Motor neuron (in vitro differentiated cells): Measurements from ENCODE around the gene ATP5MK. TPM values are rescaled to one million over a fixed set of nuclear protein-coding genes. Genes with fewer than 3 reads are reported as not detected.

Experiments
- ATAC-seq, 8 experiments: fragments of 200-7000 bp; cut with Tn5 transposase; replicated peaks in 6 of 8; 2 replicates each; pipeline ENCODE4 v1.8.0; 2021; ENCODE audit warnings: mild to moderate bottlenecking in 8 of 8, moderate library complexity in 8 of 8
- H3K27ac ChIP-seq, 2 donors: fragments of 250-450 bp; sonication (Bioruptor Pico); 2 replicates each; pipeline ENCODE4 v1.9.0; 2021; ENCODE audit warnings: antibody characterized with exemption in 2 of 2, mild to moderate bottlenecking in 2 of 2, moderate library complexity in 1 of 2
- H3K4me1 ChIP-seq, 2 donors: fragments of 250-450 bp; sonication (Bioruptor Pico); replicated peaks in 1 of 2; 2 replicates each; pipeline ENCODE4 v1.6.1; 2021; ENCODE audit warnings: antibody characterized with exemption in 2 of 2, mild to moderate bottlenecking in 2 of 2, moderate library complexity in 1 of 2
- H3K4me3 ChIP-seq, 5 donors: fragments of 250-450 bp; sonication (Bioruptor Pico); 2 replicates each; pipeline ENCODE4 v1.9.0; 2021; ENCODE audit warnings: antibody characterized with exemption in 5 of 5, mild to moderate bottlenecking in 5 of 5, moderate library complexity in 4 of 5
- WGBS, 10 experiments: fragments of 450-650 bp; shearing (Covaris generic); methylation state at CpG; one replicate each; pipeline ENCODE4 v1.0.0; 2022; 5-methylcytosine and 5-hydroxymethylcytosine counted together
- in situ Hi-C, 9 experiments: fragments of 400-800 bp; cut with MboI; loops; one replicate each; pipeline ENCODE4 v1.15.0; 2021; ENCODE audit warnings: low sequenced_read_pairs in 9 of 9, low pct_unique_long_range_greater_than_20kb in 2 of 9; ENCODE audit not compliant: unreplicated experiment in 9 of 9
- total RNA-seq, 8 experiments: library from RNA; unstranded; fragments of 300-600 nt; gene quantifications; 2 replicates each; pipeline versions ENCODE4 v1.2.3 to v1.2.4, GENCODE V29; 2022

Gene ATP5MK
- 100 to 1,000 TPM; 657 to 961 (median 829) TPM for total RNA-seq

- Histone ChIP-seq H3K27ac (peak within 1 kb of the TSS; percentile 93), H3K4me1 (peaks cover 27 to 34% of the 10 kb centered on the region in 2 donors), H3K4me3 (peak within 1 kb of the TSS; percentile 72 to 98 (median 85))
- WGBS, 10 experiments, result 0 to 1% (median 0%) methylated on average over 1 to 30 of the region's 56 CpGs; no CpG with 5 or more reads in 3 of the 10 experiments
- peak; percentile 97 to 99 (median 99) for ATAC-seq
- in situ Hi-C loops, result no loop called here
Measured at GRCh38 chr10:103396067-103396788, at the start of gene ATP5MK, which contains the start of gene PDCD11. TSS of gene ATP5MK (minus strand) at chr10:103396475. CDS start at chr10:103392457, 4,018 bp downstream. TSS of gene PDCD11 (plus strand) at chr10:103396626. CDS start at chr10:103398427, 1,801 bp downstream.

- Histone ChIP-seq H3K4me1 (no peaks in the 10 kb centered on the region), H3K27ac (no peak overlapping the region), H3K4me3 (no peak overlapping the region)
- no peak for ATAC-seq
- WGBS, 10 experiments, result 82 to 100% (median 93%) methylated on average over 1 to 9 of the region's 9 CpGs; no CpG with 5 or more reads in 2 of the 10 experiments
- in situ Hi-C loops, result no loop called here
Measured at GRCh38 chr10:103445366-103445765, 49.1 kb upstream of the ATP5MK start.

GRCh38 chr10:103444478-103444877, 48.2 kb upstream of the ATP5MK start:
- Histone ChIP-seq H3K4me3 (no peak overlapping the region), H3K4me1 (no peaks in the 10 kb centered on the region), H3K27ac (no peak overlapping the region)
- WGBS, 10 experiments, result 100% methylated on average over 1 to 3 of the region's 10 CpGs; no CpG with 5 or more reads in 8 of the 10 experiments
- in situ Hi-C loops, result no loop called here
- no peak for ATAC-seq

GRCh38 chr10:103443475-103444185, 47.4 kb upstream of the ATP5MK start:
- Histone ChIP-seq H3K4me1 (no peaks in the 10 kb centered on the region), H3K27ac (no peak overlapping the region), H3K4me3 (no peak overlapping the region)
- WGBS, 10 experiments, result 66 to 100% (median 90%) methylated on average over 2 to 17 of the region's 23 CpGs; no CpG with 5 or more reads in 3 of the 10 experiments
- ATAC-seq, result no peak
- in situ Hi-C loops, result no loop called here

- in situ Hi-C loops, result no loop called here
Measured at GRCh38 chr10:103442031-103442461, 45.8 kb upstream of the ATP5MK start.

GRCh38 chr10:103441611-103442010, 45.3 kb upstream of the ATP5MK start:
- no peak overlapping the region for H3K27ac ChIP-seq

More at GRCh38 chr10:103442031-103442461, 45.8 kb upstream of the ATP5MK start:
- ATAC-seq, result no peak
- Histone ChIP-seq H3K4me1 (no peaks in the 10 kb centered on the region), H3K27ac (no peak overlapping the region), H3K4me3 (no peak overlapping the region)
- WGBS, 10 experiments, result 53 to 100% (median 96%) methylated on average over 1 to 5 of the region's 13 CpGs; no CpG with 5 or more reads in 5 of the 10 experiments

GRCh38 chr10:103441206-103441605, 44.9 kb upstream of the ATP5MK start:
- Histone ChIP-seq H3K4me3 (no peak overlapping the region), H3K4me1 (no peaks in the 10 kb centered on the region), H3K27ac (no peak overlapping the region)
- in situ Hi-C loops, result no loop called here
- WGBS, 10 experiments, result 80 to 97% (median 90%) methylated on average over 2 to 6 of the region's 8 CpGs; no CpG with 5 or more reads in 4 of the 10 experiments
- ATAC-seq, result no peak

More at GRCh38 chr10:103441611-103442010, 45.3 kb upstream of the ATP5MK start:
- Histone ChIP-seq H3K4me3 (no peak overlapping the region), H3K4me1 (no peaks in the 10 kb centered on the region)
- ATAC-seq, result no peak
- 76 to 100% methylated on average over 2 to 3 of the region's 8 CpGs; no CpG with 5 or more reads in 8 of the 10 experiments for WGBS, 10 experiments
- in situ Hi-C loops, result no loop called here

GRCh38 chr10:103440416-103440815, 44.1 kb upstream of the ATP5MK start:
- Histone ChIP-seq H3K27ac (no peak overlapping the region), H3K4me3 (no peak overlapping the region), H3K4me1 (no peaks in the 10 kb centered on the region)
- no peak for ATAC-seq
- in situ Hi-C loops, result no loop called here
- WGBS, 10 experiments, result 70 to 100% (median 100%) methylated on average over 2 to 3 of the region's 14 CpGs; no CpG with 5 or more reads in 7 of the 10 experiments

GRCh38 chr10:103439776-103440175, 43.5 kb upstream of the ATP5MK start:
- Histone ChIP-seq H3K4me3 (no peak overlapping the region), H3K4me1 (no peaks in the 10 kb centered on the region), H3K27ac (no peak overlapping the region)
- no peak for ATAC-seq
- in situ Hi-C loops, result no loop called here
- WGBS, 10 experiments, result 74 to 95% (median 90%) methylated on average over 2 to 4 of the region's 4 CpGs; no CpG with 5 or more reads in 5 of the 10 experiments

GRCh38 chr10:103433858-103434257, 37.6 kb upstream of the ATP5MK start:
- Histone ChIP-seq H3K4me1 (no peaks in the 10 kb centered on the region), H3K4me3 (no peak overlapping the region), H3K27ac (no peak overlapping the region)
- no peak for ATAC-seq
- WGBS, 10 experiments, result 67 to 100% (median 86%) methylated on average over 1 to 2 of the region's 2 CpGs; no CpG with 5 or more reads in 7 of the 10 experiments
- in situ Hi-C loops, result no loop called here

GRCh38 chr10:103431902-103432301, 35.6 kb upstream of the ATP5MK start:
- in situ Hi-C loops, result no loop called here
- peak in 2 of 8 experiments; percentile 32 to 89 for ATAC-seq
- Histone ChIP-seq H3K27ac (no peak overlapping the region), H3K4me3 (no peak overlapping the region), H3K4me1 (no peaks in the 10 kb centered on the region)
- 65 to 96% (median 87%) methylated on average over 2 to 8 of the region's 8 CpGs for WGBS, 10 experiments

- ATAC-seq, result no peak
- no peak overlapping the region for H3K4me3 ChIP-seq
- no peak overlapping the region for H3K27ac ChIP-seq
- WGBS, 10 experiments, result 83 to 100% (median 96%) methylated on average over 2 to 5 of the region's 5 CpGs; no CpG with 5 or more reads in 1 of the 10 experiments
- in situ Hi-C loops, result no loop called here
- H3K4me1 ChIP-seq, result no peaks in the 10 kb centered on the region
Measured at GRCh38 chr10:103429647-103430046, 33.4 kb upstream of the ATP5MK start.

- Histone ChIP-seq H3K4me3 (no peak overlapping the region), H3K27ac (no peak overlapping the region), H3K4me1 (no peaks in the 10 kb centered on the region)
- in situ Hi-C loops, result no loop called here
- 17 to 100% (median 87%) methylated on average over 1 to 5 of the region's 5 CpGs; no CpG with 5 or more reads in 1 of the 10 experiments for WGBS, 10 experiments
- no peak for ATAC-seq
Measured at GRCh38 chr10:103428989-103429643, 32.8 kb upstream of the ATP5MK start.
